ENCODE results near the gene PHLDB3. TPM values are rescaled to one million over a fixed set of nuclear protein-coding genes. Genes with fewer than 3 reads are reported as not detected.

The PHLDB3 gene
- total and polyA plus RNA-seq, 4 donors, result 4.8 to 18.5 (median 9.9) TPM

DNA sequence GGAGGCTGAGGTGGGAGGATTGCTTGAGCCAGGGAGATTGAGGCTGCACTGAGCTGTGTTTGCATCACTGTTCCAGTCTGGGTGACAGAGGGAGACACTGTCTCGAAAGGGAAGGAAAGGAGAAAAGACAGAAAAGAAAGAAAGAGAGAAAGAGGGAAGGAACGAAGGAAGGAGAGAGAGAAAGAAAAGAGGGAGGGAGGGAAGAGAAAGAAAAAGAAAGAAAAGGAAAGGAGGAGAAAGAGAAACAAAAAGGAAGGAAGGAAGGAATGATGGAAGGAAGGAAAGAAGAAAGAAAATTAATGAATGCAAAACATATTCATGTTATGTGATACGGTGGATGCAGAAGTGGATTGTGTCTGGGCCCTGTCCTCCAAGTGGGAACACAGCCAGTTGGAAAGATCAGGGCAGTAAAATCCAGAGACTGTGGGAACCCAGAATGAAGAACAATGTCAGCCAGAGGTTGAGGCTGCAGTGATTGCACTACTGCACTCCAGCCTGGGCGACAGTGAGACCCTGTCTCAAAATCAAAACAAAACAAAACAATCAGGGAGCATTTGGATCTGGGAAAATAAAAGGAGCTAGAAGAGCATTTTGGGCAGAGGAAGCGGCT, 6.2 kb downstream of the PHLDB3 start:
- Histone ChIP-seq H3K9me3 (ENCODE audit: control insufficient read depth, low read length) (no peaks in the 10 kb centered on the region), H3K36me3 (ENCODE audit: control insufficient read depth in 1 of 2, insufficient read depth in 2 of 2, low read length in 1 of 2) (peaks cover 0 to 2% of the 10 kb centered on the region in 2 donors), H3K27ac (ENCODE audit: low read depth in 1 of 2, low read length in 2 of 2) (no peak overlapping the region), H3K27me3 (ENCODE audit: control insufficient read depth in 1 of 2, insufficient read depth in 2 of 2, low read length in 1 of 2) (no peaks in the 10 kb centered on the region), H3K4me1 (ENCODE audit: control insufficient read depth in 1 of 2, insufficient read depth in 2 of 2, low read length in 2 of 2) (no peaks in the 10 kb centered on the region), H3K4me3 (ENCODE audit: low read length in 2 of 2) (no peak overlapping the region)
- DNase-seq, result no peak
- 59 to 60% methylated on average over 5 of the region's 5 CpGs for WGBS, 2 donors
- ATAC-seq (ENCODE audit: low FRiP score), result no peak
- intact Hi-C loops (cut with DNase I), result no loop called here

DNA sequence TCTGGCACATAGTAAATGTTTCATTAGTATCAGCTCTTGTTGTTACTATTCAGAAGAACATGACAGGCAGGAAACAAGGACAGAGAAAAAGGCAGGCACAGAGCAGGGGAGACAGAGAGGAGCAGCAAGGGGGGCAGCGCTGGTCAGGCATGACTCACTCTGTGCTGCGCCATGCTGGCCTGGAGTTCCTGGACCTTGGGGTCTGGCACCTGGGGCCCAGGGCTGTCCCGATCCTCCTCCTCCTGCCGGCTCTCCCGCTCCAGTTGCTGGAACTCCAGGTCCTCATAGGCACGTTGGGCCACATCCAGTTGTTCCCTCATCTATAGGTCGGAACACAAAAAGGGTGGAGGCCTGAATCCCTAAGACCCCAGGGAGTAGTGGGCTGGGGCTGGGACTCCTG, 7.6 kb downstream of the PHLDB3 start:
- H3K27ac ChIP-seq (ENCODE audit: low read depth in 1 of 2, low read length in 2 of 2), result no peak overlapping the region
- no peaks in the 10 kb centered on the region for H3K9me3 ChIP-seq (ENCODE audit: control insufficient read depth, low read length)
- no peaks in the 10 kb centered on the region for H3K27me3 ChIP-seq (ENCODE audit: control insufficient read depth in 1 of 2, insufficient read depth in 2 of 2, low read length in 1 of 2)
- no peak overlapping the region for H3K4me3 ChIP-seq (ENCODE audit: low read length in 2 of 2)
- no peaks in the 10 kb centered on the region for H3K4me1 ChIP-seq (ENCODE audit: control insufficient read depth in 1 of 2, insufficient read depth in 2 of 2, low read length in 2 of 2)
- intact Hi-C loops (cut with DNase I), result no loop called here
- H3K36me3 ChIP-seq (ENCODE audit: control insufficient read depth in 1 of 2, insufficient read depth in 2 of 2, low read length in 1 of 2), result peaks cover 0 to 2% of the 10 kb centered on the region in 2 donors
- ATAC-seq (ENCODE audit: low FRiP score) (no peak), DNase-seq (no peak)
- WGBS, 2 donors, result 93 to 95% methylated on average over 7 of the region's 7 CpGs

- ATAC-seq (ENCODE audit: low FRiP score), result no peak
- H3K4me3 ChIP-seq (ENCODE audit: low read length in 2 of 2), result no peak overlapping the region
- intact Hi-C loops (cut with DNase I), result no loop called here
These were observed 9.5 kb downstream of the PHLDB3 start for GRCh38 chr19:43495082-43495481.

GRCh38 chr19:43490759-43491158, 13.8 kb downstream of the PHLDB3 start:
- intact Hi-C loops (cut with DNase I), result no loop called here
- H3K27me3 ChIP-seq (ENCODE audit: control insufficient read depth in 1 of 2, insufficient read depth in 2 of 2, low read length in 1 of 2), result no peaks in the 10 kb centered on the region
- ATAC-seq (ENCODE audit: low FRiP score), result no peak
- 92 to 97% methylated on average over 5 of the region's 5 CpGs for WGBS, 2 donors
- peaks cover 0 to 2% of the 10 kb centered on the region in 2 donors for H3K36me3 ChIP-seq (ENCODE audit: control insufficient read depth in 1 of 2, insufficient read depth in 2 of 2, low read length in 1 of 2)
- H3K4me3 ChIP-seq (ENCODE audit: low read length in 2 of 2), result no peak overlapping the region
- no peak overlapping the region for H3K27ac ChIP-seq (ENCODE audit: low read depth in 1 of 2, low read length in 2 of 2)
- DNase-seq, result no peak
- H3K9me3 ChIP-seq (ENCODE audit: control insufficient read depth, low read length), result no peaks in the 10 kb centered on the region
- no peaks in the 10 kb centered on the region for H3K4me1 ChIP-seq (ENCODE audit: control insufficient read depth in 1 of 2, insufficient read depth in 2 of 2, low read length in 2 of 2)

More at GRCh38 chr19:43495082-43495481, 9.5 kb downstream of the PHLDB3 start:
- Histone ChIP-seq H3K27ac (ENCODE audit: low read depth in 1 of 2, low read length in 2 of 2) (no peak overlapping the region), H3K27me3 (ENCODE audit: control insufficient read depth in 1 of 2, insufficient read depth in 2 of 2, low read length in 1 of 2) (no peaks in the 10 kb centered on the region), H3K9me3 (ENCODE audit: control insufficient read depth, low read length) (no peaks in the 10 kb centered on the region), H3K4me1 (ENCODE audit: control insufficient read depth in 1 of 2, insufficient read depth in 2 of 2, low read length in 2 of 2) (no peaks in the 10 kb centered on the region), H3K36me3 (ENCODE audit: control insufficient read depth in 1 of 2, insufficient read depth in 2 of 2, low read length in 1 of 2) (peaks cover 0 to 2% of the 10 kb centered on the region in 2 donors)
- 74 to 77% methylated on average over 7 to 8 of the region's 8 CpGs for WGBS, 2 donors
- DNase-seq, result no peak

DNA sequence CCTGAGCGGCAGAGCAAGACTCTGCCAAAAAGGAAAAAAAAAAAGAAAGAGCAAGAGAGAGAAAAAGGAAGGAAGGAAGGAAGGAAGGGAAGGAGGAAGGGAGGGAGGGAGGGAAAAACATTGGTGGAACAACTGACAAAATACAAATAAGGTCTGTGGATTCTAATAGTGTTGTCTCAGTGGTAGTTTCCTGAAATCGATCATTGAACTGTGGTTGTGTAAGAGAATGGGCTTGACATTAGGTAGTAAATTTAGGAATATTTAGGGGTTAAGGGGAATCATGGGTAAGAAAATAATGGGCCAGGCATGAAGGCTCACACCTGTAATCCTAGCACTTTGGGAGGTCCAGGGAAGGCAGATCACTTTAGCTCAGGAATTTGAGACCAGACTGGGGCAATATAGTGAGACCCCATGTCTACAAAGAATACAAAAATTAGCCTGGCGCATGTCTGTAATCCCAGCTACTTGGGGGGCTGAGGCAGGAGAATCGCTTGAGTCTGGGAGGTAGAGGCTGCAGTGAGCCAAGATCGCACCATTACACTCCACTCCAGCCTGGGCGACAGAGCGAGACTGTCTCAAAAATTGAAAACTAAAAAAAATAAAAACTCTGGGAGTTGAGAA, 14.5 kb downstream of the PHLDB3 start:
- ATAC-seq (ENCODE audit: low FRiP score) (no peak), DNase-seq (no peak)
- no peaks in the 10 kb centered on the region for H3K27me3 ChIP-seq (ENCODE audit: control insufficient read depth in 1 of 2, insufficient read depth in 2 of 2, low read length in 1 of 2)
- whole genome bisulfite sequencing, 2 donors, result 95 to 97% methylated on average over 7 of the region's 7 CpGs
- H3K9me3 ChIP-seq (ENCODE audit: control insufficient read depth, low read length), result no peaks in the 10 kb centered on the region
- H3K36me3 ChIP-seq (ENCODE audit: control insufficient read depth in 1 of 2, insufficient read depth in 2 of 2, low read length in 1 of 2), result no peaks in the 10 kb centered on the region
- no peak overlapping the region for H3K27ac ChIP-seq (ENCODE audit: low read depth in 1 of 2, low read length in 2 of 2)
- H3K4me3 ChIP-seq (ENCODE audit: low read length in 2 of 2), result no peak overlapping the region
- no peaks in the 10 kb centered on the region for H3K4me1 ChIP-seq (ENCODE audit: control insufficient read depth in 1 of 2, insufficient read depth in 2 of 2, low read length in 2 of 2)
- intact Hi-C loops (cut with DNase I), result no loop called here

- 62 to 65% methylated on average over 5 of the region's 5 CpGs for WGBS, 2 donors
These were observed 15.2 kb downstream of the PHLDB3 start for GRCh38 chr19:43489310-43489709.

DNA sequence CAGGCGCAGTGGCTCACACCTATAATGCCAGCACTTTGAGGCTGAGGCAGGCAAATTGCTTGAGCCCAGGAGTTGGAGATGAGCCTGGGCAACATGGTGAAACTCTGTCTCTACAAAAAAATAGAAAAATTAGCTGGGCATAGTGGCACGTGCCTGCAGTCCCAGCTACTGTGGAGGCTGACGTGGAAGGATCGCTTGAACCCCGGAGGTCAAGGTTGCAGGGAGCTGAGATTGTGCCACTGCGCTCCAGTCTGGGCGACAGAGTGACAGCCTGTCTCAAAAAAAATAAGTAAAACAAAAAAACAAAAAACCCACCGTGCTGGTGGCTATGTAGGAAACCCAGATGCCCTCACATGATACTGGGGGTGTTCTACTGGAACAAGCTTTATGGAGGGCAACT, 16.4 kb downstream of the PHLDB3 start:
- H3K4me3 ChIP-seq (ENCODE audit: low read length in 2 of 2), result no peak overlapping the region
- intact Hi-C loops (cut with DNase I), result no loop called here
- ATAC-seq (ENCODE audit: low FRiP score) (no peak), DNase-seq (peak in 1 of 2 donors; percentile 23)
- H3K27ac ChIP-seq (ENCODE audit: low read depth in 1 of 2, low read length in 2 of 2), result no peak overlapping the region
- H3K27me3 ChIP-seq (ENCODE audit: control insufficient read depth in 1 of 2, insufficient read depth in 2 of 2, low read length in 1 of 2), result no peaks in the 10 kb centered on the region
- H3K4me1 ChIP-seq (ENCODE audit: control insufficient read depth in 1 of 2, insufficient read depth in 2 of 2, low read length in 2 of 2), result no peaks in the 10 kb centered on the region
- H3K36me3 ChIP-seq (ENCODE audit: control insufficient read depth in 1 of 2, insufficient read depth in 2 of 2, low read length in 1 of 2), result no peaks in the 10 kb centered on the region
- H3K9me3 ChIP-seq (ENCODE audit: control insufficient read depth, low read length), result no peaks in the 10 kb centered on the region
- 79 to 90% methylated on average over 8 of the region's 8 CpGs for WGBS, 2 donors

More at GRCh38 chr19:43489310-43489709, 15.2 kb downstream of the PHLDB3 start:
- no peak for ATAC-seq (ENCODE audit: low FRiP score)
- H3K27ac ChIP-seq (ENCODE audit: low read depth in 1 of 2, low read length in 2 of 2), result no peak overlapping the region
- H3K27me3 ChIP-seq (ENCODE audit: control insufficient read depth in 1 of 2, insufficient read depth in 2 of 2, low read length in 1 of 2), result no peaks in the 10 kb centered on the region
- no peaks in the 10 kb centered on the region for H3K9me3 ChIP-seq (ENCODE audit: control insufficient read depth, low read length)
- no peaks in the 10 kb centered on the region for H3K4me1 ChIP-seq (ENCODE audit: control insufficient read depth in 1 of 2, insufficient read depth in 2 of 2, low read length in 2 of 2)
- intact Hi-C loops (cut with DNase I), result no loop called here
- no peaks in the 10 kb centered on the region for H3K36me3 ChIP-seq (ENCODE audit: control insufficient read depth in 1 of 2, insufficient read depth in 2 of 2, low read length in 1 of 2)
- no peak for DNase-seq
- no peak overlapping the region for H3K4me3 ChIP-seq (ENCODE audit: low read length in 2 of 2)

DNA sequence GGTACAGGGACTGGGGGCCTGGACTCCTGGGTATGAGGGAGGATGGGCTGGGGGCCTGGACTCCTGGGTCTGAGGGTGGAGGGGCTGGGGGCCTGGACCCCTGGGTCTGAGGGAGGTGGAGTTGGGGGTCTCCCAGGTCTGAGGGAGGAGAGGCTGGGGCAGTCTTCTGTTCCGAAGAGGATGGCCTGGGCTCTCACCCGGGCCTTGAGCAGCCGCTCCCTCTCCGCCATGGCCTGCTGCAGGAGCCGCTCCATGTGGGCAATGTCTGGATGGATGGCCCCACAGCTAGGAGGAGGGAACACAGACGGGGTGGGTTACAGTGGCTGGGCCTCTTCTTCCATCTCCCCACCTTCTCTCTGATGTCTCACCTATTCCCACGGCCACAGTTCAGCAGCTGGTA, 18.1 kb downstream of the PHLDB3 start:
- Histone ChIP-seq H3K36me3 (ENCODE audit: control insufficient read depth in 1 of 2, insufficient read depth in 2 of 2, low read length in 1 of 2) (no peaks in the 10 kb centered on the region), H3K9me3 (ENCODE audit: control insufficient read depth, low read length) (no peaks in the 10 kb centered on the region), H3K4me3 (ENCODE audit: low read length in 2 of 2) (no peak overlapping the region), H3K27me3 (ENCODE audit: control insufficient read depth in 1 of 2, insufficient read depth in 2 of 2, low read length in 1 of 2) (no peaks in the 10 kb centered on the region), H3K27ac (ENCODE audit: low read depth in 1 of 2, low read length in 2 of 2) (no peak overlapping the region), H3K4me1 (ENCODE audit: control insufficient read depth in 1 of 2, insufficient read depth in 2 of 2, low read length in 2 of 2) (no peaks in the 10 kb centered on the region)
- intact Hi-C loops (cut with DNase I), result no loop called here
- no peak for DNase-seq
- no peak for ATAC-seq (ENCODE audit: low FRiP score)
- WGBS, 2 donors, result 90 to 94% methylated on average over 7 of the region's 7 CpGs

- Histone ChIP-seq H3K4me3 (ENCODE audit: low read length in 2 of 2) (no peak overlapping the region), H3K4me1 (ENCODE audit: control insufficient read depth in 1 of 2, insufficient read depth in 2 of 2, low read length in 2 of 2) (no peaks in the 10 kb centered on the region), H3K27ac (ENCODE audit: low read depth in 1 of 2, low read length in 2 of 2) (no peak overlapping the region), H3K36me3 (ENCODE audit: control insufficient read depth in 1 of 2, insufficient read depth in 2 of 2, low read length in 1 of 2) (no peaks in the 10 kb centered on the region), H3K27me3 (ENCODE audit: control insufficient read depth in 1 of 2, insufficient read depth in 2 of 2, low read length in 1 of 2) (no peaks in the 10 kb centered on the region), H3K9me3 (ENCODE audit: control insufficient read depth, low read length) (no peaks in the 10 kb centered on the region)
- no peak for DNase-seq
- WGBS, 2 donors, result 80 to 81% methylated on average over 6 of the region's 6 CpGs
- no peak for ATAC-seq (ENCODE audit: low FRiP score)
- intact Hi-C loops (cut with DNase I), result no loop called here
These were observed 18.6 kb downstream of the PHLDB3 start for GRCh38 chr19:43485951-43486350.

All from aorta (tissue), 5 donors.